HFFc6 (cell line): ENCODE results near the gene AP3B2. TPM values are rescaled to one million over a fixed set of nuclear protein-coding genes. Genes with fewer than 3 reads are reported as not detected.
"Not testable (repeated sequence)": the region's sequence is repeated elsewhere in the genome, so short reads cannot be mapped to it uniquely, and the experiment has no call there.

ENCODE experiments used
- DNase-seq: peaks from one replicate; pipeline ENCODE4 v3.0.0-alpha.2; 2018
- H3K27ac Mint-ChIP-seq: 2 replicates; pipeline ENCODE4 v1.8.0; 2020; ENCODE audit warnings: mild to moderate bottlenecking, mixed read lengths
- H3K27me3 Mint-ChIP-seq: 2 replicates; pipeline ENCODE4 v1.8.0; 2021; ENCODE audit warnings: mild to moderate bottlenecking, moderate library complexity, mixed read lengths; ENCODE audit not compliant: insufficient read depth
- H3K36me3 Mint-ChIP-seq: 2 replicates; pipeline ENCODE4 v1.8.0; 2021; ENCODE audit warnings: low read depth, mixed read lengths
- H3K4me1 Mint-ChIP-seq: 2 replicates; pipeline ENCODE4 v1.8.0; 2020; ENCODE audit warnings: low read depth, mixed read lengths
- H3K4me3 Mint-ChIP-seq: 2 replicates; pipeline ENCODE4 v1.8.0; 2020; ENCODE audit warnings: mild to moderate bottlenecking, moderate library complexity, mixed read lengths
- H3K9me3 Mint-ChIP-seq: 2 replicates; pipeline ENCODE4 v1.8.0; 2020; ENCODE audit warnings: mild to moderate bottlenecking, mixed read lengths
- total RNA-seq, 6 experiments: library from RNA; stranded (reverse); fragmentation: NEBNext Ultra II Directional; extraction: Animal tissue kit (Norgen Biotek cat#: 25700); gene quantifications; 2 replicates in 1 of 6; 3 replicates in 5 of 6; pipeline ENCODE4 v1.2.3, GENCODE V29; 2021
- TF ChIP-seq, protein P1 (sequence below): fragments of 200-600 bp; sonication (generic); IDR thresholded peaks from 2 replicates; pipeline ENCODE4 v1.5.0; 2021; ENCODE audit warnings: antibody characterized with exemption, mild to moderate bottlenecking

Gene AP3B2
- total RNA-seq, 6 experiments from 2014 or later: not detected

DNA sequence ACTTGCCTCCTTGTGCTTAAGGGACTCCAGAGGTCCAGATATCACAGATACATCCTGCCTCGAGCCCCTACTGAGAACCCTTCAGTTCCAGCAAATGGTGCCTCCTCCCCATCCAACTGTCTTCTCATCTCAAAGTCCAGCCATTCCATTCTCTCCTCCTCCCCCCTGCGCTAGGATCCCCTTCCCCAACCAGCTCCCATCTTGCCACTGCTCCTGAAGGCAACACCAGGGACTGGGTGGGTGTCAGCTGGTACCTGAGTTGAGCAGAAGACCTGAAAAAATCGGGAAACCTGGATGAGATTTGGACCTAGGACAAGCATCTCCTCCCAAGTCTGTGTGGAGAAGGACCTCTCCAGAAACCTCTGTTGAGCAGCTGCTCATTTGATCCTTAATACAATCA, 2.4 kb upstream of the AP3B2 start:
- no peak overlapping the region for H3K4me3 Mint-ChIP-seq
- peaks cover 3% of the 10 kb centered on the region for H3K9me3 Mint-ChIP-seq
- no peak overlapping the region for H3K27ac Mint-ChIP-seq
- no peaks in the 10 kb centered on the region for H3K4me1 Mint-ChIP-seq
- no peaks in the 10 kb centered on the region for H3K36me3 Mint-ChIP-seq
- peaks cover 14% of the 10 kb centered on the region for H3K27me3 Mint-ChIP-seq
- TF ChIP-seq, protein P1, sequence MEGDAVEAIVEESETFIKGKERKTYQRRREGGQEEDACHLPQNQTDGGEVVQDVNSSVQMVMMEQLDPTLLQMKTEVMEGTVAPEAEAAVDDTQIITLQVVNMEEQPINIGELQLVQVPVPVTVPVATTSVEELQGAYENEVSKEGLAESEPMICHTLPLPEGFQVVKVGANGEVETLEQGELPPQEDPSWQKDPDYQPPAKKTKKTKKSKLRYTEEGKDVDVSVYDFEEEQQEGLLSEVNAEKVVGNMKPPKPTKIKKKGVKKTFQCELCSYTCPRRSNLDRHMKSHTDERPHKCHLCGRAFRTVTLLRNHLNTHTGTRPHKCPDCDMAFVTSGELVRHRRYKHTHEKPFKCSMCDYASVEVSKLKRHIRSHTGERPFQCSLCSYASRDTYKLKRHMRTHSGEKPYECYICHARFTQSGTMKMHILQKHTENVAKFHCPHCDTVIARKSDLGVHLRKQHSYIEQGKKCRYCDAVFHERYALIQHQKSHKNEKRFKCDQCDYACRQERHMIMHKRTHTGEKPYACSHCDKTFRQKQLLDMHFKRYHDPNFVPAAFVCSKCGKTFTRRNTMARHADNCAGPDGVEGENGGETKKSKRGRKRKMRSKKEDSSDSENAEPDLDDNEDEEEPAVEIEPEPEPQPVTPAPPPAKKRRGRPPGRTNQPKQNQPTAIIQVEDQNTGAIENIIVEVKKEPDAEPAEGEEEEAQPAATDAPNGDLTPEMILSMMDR: no peak
- no peak for DNase-seq

DNA sequence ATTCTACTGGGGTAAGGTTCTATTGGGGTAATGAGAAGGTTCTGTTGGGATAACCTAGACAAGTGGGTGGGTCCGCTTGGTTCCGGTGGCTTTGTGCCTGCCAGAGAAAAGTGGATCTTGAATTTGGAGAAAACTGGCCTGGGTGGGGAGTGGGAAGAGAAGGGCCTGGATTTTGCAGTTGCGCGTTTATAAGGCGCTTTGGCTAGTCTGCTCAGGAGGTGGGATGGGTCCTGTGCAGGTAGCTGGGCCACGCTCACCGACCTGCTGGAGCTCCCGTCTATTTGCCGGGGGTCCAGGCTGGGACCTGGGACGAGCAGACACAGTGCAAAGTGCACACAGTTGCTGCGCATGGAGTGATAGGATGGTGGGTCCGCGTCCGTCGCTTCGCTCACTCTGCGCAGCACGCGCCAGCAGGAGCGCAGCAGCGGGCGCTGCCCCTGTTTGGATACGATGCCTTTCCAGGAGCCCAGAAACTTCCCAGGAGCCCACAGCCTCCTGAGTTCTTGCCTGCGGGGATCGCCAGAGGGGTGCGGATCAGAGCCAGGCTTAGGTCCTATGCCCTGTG, 1.3 kb upstream of the AP3B2 start:
- no peaks in the 10 kb centered on the region for H3K9me3 Mint-ChIP-seq
- no peaks in the 10 kb centered on the region for H3K36me3 Mint-ChIP-seq
- H3K4me3 Mint-ChIP-seq: no peak overlapping the region
- no peak overlapping the region for H3K27ac Mint-ChIP-seq
- DNase-seq: no peak
- no peaks in the 10 kb centered on the region for H3K4me1 Mint-ChIP-seq
- TF ChIP-seq, protein P1: no peak
- peaks cover 14% of the 10 kb centered on the region for H3K27me3 Mint-ChIP-seq

- no peak for DNase-seq
- Mint-ChIP-seq H3K9me3 (no peaks in the 10 kb centered on the region), H3K36me3 (no peaks in the 10 kb centered on the region), H3K27me3 (peaks cover 11% of the 10 kb centered on the region), H3K4me3 (peak overlapping the region; percentile 66; the same call in 1 of the 2 replicates), H3K27ac (no peak overlapping the region), H3K4me1 (no peaks in the 10 kb centered on the region)
- TF ChIP-seq, protein P1: no peak
Observed at GRCh38 chr15:82710208-82710555, 507 bp upstream of the AP3B2 start.

DNA sequence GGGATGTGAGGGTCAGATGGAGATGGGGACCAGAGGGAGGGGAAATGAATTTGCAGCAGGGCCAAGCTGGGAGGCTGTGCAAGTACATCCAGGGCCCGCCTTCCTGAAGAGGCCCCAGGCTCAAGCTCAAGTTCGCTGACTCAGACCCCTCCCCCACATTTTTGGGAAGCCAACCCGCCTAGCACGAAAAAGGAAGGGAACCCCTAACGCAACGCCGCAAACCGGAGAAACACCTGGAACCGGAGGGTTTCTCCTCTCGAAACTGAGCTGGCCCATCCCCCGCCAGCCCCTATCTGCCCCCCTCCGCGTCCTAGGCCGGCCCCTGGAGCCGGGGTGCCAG, 624 bp downstream of the AP3B2 start:
- H3K4me3 Mint-ChIP-seq: no peak overlapping the region
- no peaks in the 10 kb centered on the region for H3K4me1 Mint-ChIP-seq
- DNase-seq: no peak
- H3K36me3 Mint-ChIP-seq: no peaks in the 10 kb centered on the region
- no peak overlapping the region for H3K27ac Mint-ChIP-seq
- TF ChIP-seq, protein P1: no peak
- H3K9me3 Mint-ChIP-seq: no peaks in the 10 kb centered on the region
- H3K27me3 Mint-ChIP-seq: peaks cover 11% of the 10 kb centered on the region

DNA sequence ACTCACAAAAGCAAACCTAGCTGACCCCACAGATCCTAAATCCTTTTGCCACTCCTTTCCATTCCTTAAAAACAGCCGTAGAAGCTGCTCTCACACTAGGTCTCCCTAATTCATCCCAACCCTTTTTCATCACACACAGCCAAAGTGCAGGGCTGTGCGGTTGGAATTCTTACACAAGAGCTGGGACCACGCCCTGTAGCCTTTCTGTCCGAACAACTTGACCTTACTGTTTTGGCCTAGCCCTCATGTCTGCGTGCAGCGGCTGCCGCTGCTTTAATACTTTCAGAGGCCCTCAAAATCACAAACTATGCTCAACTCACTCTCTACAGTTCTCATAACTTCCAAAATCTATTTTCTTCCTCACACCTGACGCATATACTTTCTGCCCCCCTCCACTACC, 3.8 kb downstream of the AP3B2 start:
- not testable (repeated sequence) for H3K36me3 Mint-ChIP-seq, DNase-seq, H3K9me3 Mint-ChIP-seq, H3K27me3 Mint-ChIP-seq, H3K27ac Mint-ChIP-seq, H3K4me1 Mint-ChIP-seq, H3K4me3 Mint-ChIP-seq

DNA sequence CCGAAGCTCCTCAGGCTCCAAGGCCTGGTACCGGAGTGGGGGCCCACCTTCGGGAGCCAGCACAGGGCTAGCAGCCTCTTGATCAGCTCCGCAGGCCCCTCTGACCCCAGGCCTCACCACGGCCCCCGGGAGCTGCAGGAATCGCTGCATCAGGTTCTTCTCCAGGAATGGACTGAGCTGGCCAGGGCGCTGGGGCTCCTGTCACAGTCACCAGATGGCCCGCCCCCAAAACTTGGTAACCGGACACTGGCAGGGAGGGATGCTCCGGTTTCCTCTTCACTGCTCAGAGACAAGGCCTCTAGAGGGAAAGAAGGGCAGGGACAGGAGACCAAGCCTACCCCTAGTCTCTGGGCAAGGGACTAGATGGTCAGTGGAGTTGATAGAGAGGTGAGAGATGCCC, 9.9 kb downstream of the AP3B2 start:
- Mint-ChIP-seq H3K9me3 (no peaks in the 10 kb centered on the region), H3K27me3 (peaks cover 5% of the 10 kb centered on the region), H3K4me3 (no peak overlapping the region), H3K36me3 (no peaks in the 10 kb centered on the region), H3K4me1 (no peaks in the 10 kb centered on the region), H3K27ac (no peak overlapping the region)
- TF ChIP-seq, protein P1: no peak
- no peak for DNase-seq
